Caco-2 (cell line): ENCODE results near the gene PARP1. TPM values are rescaled to one million over a fixed set of nuclear protein-coding genes. Genes with fewer than 3 reads are reported as not detected.

Experiments
- BruUV-seq: library from RNA; stranded (reverse); fragments of 400-500 nt; replicated peaks from 2 replicates; lab custom pipeline; 2021; lab: Mats Ljungman, UMichigan
- CTCF ChIA-PET: fragments of 300-600 bp; sonication (Branson Sonifier 250); formaldehyde crosslinking; loops from one replicate; lab custom pipeline; 2022; ENCODE audit warnings: antibody characterized with exemption; lab: Charles Lee
- POLR2A ChIA-PET: fragments of 300-600 bp; sonication (Branson Sonifier 250); formaldehyde crosslinking; loops from one replicate; lab custom pipeline; 2022; ENCODE audit warnings: antibody characterized with exemption; lab: Charles Lee
- DNase-seq, 2 experiments: peaks; one replicate each; pipeline versions ENCODE4 v3.0.0 to v3.0.0-alpha.2; 2020 to 2022
- H3K27me3 ChIP-seq: replicated peaks from 2 replicates; pipeline ENCODE4 v1.6.0; 2011; ENCODE audit warnings: low read length; ENCODE audit not compliant: control insufficient read depth, insufficient read depth
- H3K36me3 ChIP-seq: 2 replicates; pipeline ENCODE4 v1.5.1; 2011; ENCODE audit warnings: low read length; ENCODE audit not compliant: control insufficient read depth, insufficient read depth
- H3K4me1 ChIP-seq: fragments of 250-450 bp; sonication (Bioruptor Pico); 2 replicates; pipeline ENCODE4 v1.5.1; 2020; ENCODE audit warnings: mild to moderate bottlenecking
- H3K4me3 ChIP-seq: 2 replicates; pipeline ENCODE4 v1.5.1; 2011; ENCODE audit warnings: low read depth, mild to moderate bottlenecking, control low read depth, low read length
- H3K9me3 ChIP-seq: fragments of 250-450 bp; sonication (Bioruptor Pico); 2 replicates; pipeline ENCODE4 v1.5.1; 2020; ENCODE audit warnings: mild to moderate bottlenecking, moderate library complexity
- H3K27ac Mint-ChIP-seq: one replicate; pipeline ENCODE4 v1.8.0; 2022; ENCODE audit warnings: mixed read lengths; ENCODE audit not compliant: unreplicated experiment
- H3K27me3 Mint-ChIP-seq: one replicate; pipeline ENCODE4 v1.8.0; 2022; ENCODE audit warnings: mixed read lengths; ENCODE audit not compliant: insufficient read depth, unreplicated experiment
- H3K36me3 Mint-ChIP-seq: one replicate; pipeline ENCODE4 v1.8.0; 2022; ENCODE audit warnings: mild to moderate bottlenecking, mixed read lengths; ENCODE audit not compliant: insufficient read depth, unreplicated experiment
- H3K4me1 Mint-ChIP-seq: one replicate; pipeline ENCODE4 v1.8.0; 2022; ENCODE audit warnings: low read depth, mixed read lengths; ENCODE audit not compliant: unreplicated experiment
- H3K4me3 Mint-ChIP-seq: one replicate; pipeline ENCODE4 v1.8.0; 2022; ENCODE audit warnings: mild to moderate bottlenecking, moderate library complexity, mixed read lengths; ENCODE audit not compliant: unreplicated experiment
- H3K9me3 Mint-ChIP-seq: one replicate; pipeline ENCODE4 v1.8.0; 2022; ENCODE audit warnings: mixed read lengths; ENCODE audit not compliant: unreplicated experiment
- CTCF ChIP-seq, 2 experiments: fragments of 200-600 bp in 1 of 2; IDR thresholded peaks; 1 replicate in 1 of 2; 2 replicates in 1 of 2; pipeline versions ENCODE4 v1.5.1 to v1.8.0; 2011 to 2022; ENCODE audit warnings: antibody characterized with exemption in 1 of 2, control low read depth in 1 of 2, inconsistent platforms in 1 of 2, low read depth in 1 of 2, low read length in 1 of 2, mild to moderate bottlenecking in 1 of 2, moderate library complexity in 1 of 2; ENCODE audit not compliant: insufficient read depth in 1 of 2, severe bottlenecking in 1 of 2, unreplicated experiment in 1 of 2
- intact Hi-C: fragments of 100-400 bp; cut with micrococcal nuclease; formaldehyde crosslinking; loops from one replicate; pipeline ENCODE4 v1.10.0; 2022; ENCODE audit not compliant: unreplicated experiment
- total RNA-seq: library from RNA; stranded (reverse); gene quantifications from 2 replicates; pipeline ENCODE4 v1.2.3, GENCODE V29; 2022

PARP1 gene
- total RNA-seq, 1 experiment from 2014 or later, result 136 TPM

DNA sequence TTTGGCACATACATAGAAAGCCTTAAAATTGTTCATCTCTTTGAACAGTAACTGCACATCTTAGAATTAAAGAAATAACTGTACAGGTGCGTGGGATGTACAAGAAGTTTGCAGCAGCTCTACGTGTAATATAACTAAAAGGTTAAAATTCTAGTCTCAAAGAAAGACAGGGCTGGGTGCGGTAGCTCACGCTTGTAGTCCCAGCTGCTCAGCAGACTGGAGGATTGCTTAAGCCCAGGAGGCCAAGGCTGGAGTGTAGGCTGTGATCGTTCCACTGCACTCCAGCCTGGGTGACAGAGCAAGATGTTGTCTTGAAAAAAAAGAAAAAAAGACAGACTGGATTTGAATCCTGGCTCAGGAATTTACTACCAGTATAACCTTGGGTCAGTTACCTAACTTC, 13.4 kb downstream of the PARP1 start:
- Histone ChIP-seq H3K4me1 (no peaks in the 10 kb centered on the region), H3K36me3 (peaks cover 2% of the 10 kb centered on the region), H3K4me3 (no peak overlapping the region), H3K9me3 (no peaks in the 10 kb centered on the region), H3K27me3 (no peaks in the 10 kb centered on the region)
- BruUV-seq, result no TSS peak
- Mint-ChIP-seq H3K9me3 (no peaks in the 10 kb centered on the region), H3K27me3 (no peaks in the 10 kb centered on the region), H3K4me1 (no peaks in the 10 kb centered on the region), H3K4me3 (no peak overlapping the region), H3K36me3 (peaks cover 59% of the 10 kb centered on the region), H3K27ac (no peak overlapping the region)
- POLR2A ChIA-PET, result no interaction called here
- CTCF ChIA-PET, result no interaction called here
- intact Hi-C loops, result no loop called here
- no peak for DNase-seq
- TF ChIP-seq CTCF (IDR thresholded peaks at IDR 0.05; ENCODE audit: insufficient read depth in 1 of 2, low read depth in 1 of 2, low read length in 1 of 2, severe bottlenecking in 1 of 2, unreplicated experiment in 1 of 2), result no peak

DNA sequence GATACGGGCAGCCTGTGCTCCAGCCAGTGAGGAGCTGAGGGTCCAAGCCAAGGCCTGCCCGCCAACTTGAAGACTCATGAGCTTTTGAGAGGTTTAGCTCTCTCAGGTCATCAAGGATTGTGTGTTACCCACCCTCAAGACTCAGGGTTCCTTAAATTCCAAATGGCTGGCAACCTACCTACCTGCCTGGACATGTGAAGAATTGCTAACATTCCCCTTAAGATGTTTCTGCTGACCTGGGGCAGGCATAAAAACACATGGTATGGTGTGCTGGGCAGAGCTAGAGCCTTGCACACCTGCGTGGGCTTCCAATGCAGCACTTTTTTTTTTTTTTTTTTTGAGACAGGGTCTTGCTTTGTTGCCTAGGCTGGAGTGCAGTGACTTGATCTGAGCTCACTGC, 17.2 kb downstream of the PARP1 start:
- H3K27me3 Mint-ChIP-seq, result no peaks in the 10 kb centered on the region
- H3K9me3 Mint-ChIP-seq, result no peaks in the 10 kb centered on the region
- H3K36me3 Mint-ChIP-seq, result peaks cover 44% of the 10 kb centered on the region
- no peak overlapping the region for H3K4me3 Mint-ChIP-seq
- BruUV-seq, result no TSS peak
- Histone ChIP-seq H3K27me3 (no peaks in the 10 kb centered on the region), H3K4me1 (no peaks in the 10 kb centered on the region), H3K36me3 (peaks cover 2% of the 10 kb centered on the region), H3K9me3 (no peaks in the 10 kb centered on the region), H3K4me3 (no peak overlapping the region)
- TF ChIP-seq CTCF (IDR thresholded peaks at IDR 0.05; ENCODE audit: insufficient read depth in 1 of 2, low read depth in 1 of 2, low read length in 1 of 2, severe bottlenecking in 1 of 2, unreplicated experiment in 1 of 2), result no peak
- intact Hi-C loops, result no loop called here
- ChIA-PET POLR2A (no interaction called here), CTCF (interaction anchor here (0.6 kb wide), 1 partner anchor 11 kb away, joined by 3 read pairs; no protein-coding TSS in a partner anchor)
- DNase-seq, result no peak
- H3K4me1 Mint-ChIP-seq, result no peaks in the 10 kb centered on the region
- H3K27ac Mint-ChIP-seq, result no peak overlapping the region

DNA sequence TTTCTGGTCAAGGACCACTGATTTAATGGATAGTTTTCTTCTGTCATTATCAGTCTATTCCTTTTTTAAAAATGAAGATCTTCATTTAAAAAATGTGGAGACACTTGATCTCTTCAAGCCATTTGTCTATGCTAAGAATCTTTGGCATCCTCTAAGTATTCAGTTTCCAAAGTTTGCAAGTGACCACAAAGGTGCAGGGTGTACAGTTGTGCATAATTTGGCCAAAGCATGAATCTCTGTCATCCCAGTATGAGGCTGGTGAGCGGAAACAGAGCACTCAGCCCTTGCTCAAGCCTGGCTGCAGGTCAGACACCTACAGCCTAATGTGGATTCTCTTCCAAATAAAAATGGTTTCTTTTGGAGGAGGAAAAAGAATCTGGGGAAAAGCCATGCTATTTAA, 19.8 kb downstream of the PARP1 start:
- H3K36me3 ChIP-seq, result 0 out of 2 replicates have a peak, but pooled peaks cover 2% of the 10 kb centered on the region
- intact Hi-C loops, result no loop called here
- H3K4me3 ChIP-seq, result no peak overlapping the region
- ChIA-PET CTCF (no interaction called here), POLR2A (no interaction called here)
- Mint-ChIP-seq H3K27me3 (no peaks in the 10 kb centered on the region), H3K4me3 (no peak overlapping the region), H3K4me1 (no peaks in the 10 kb centered on the region), H3K36me3 (peaks cover 42% of the 10 kb centered on the region), H3K9me3 (no peaks in the 10 kb centered on the region), H3K27ac (no peak overlapping the region)
- no TSS peak for BruUV-seq
- no peaks in the 10 kb centered on the region for H3K27me3 ChIP-seq
- H3K9me3 ChIP-seq, result no peaks in the 10 kb centered on the region
- TF ChIP-seq CTCF (IDR thresholded peaks at IDR 0.05; ENCODE audit: insufficient read depth in 1 of 2, low read depth in 1 of 2, low read length in 1 of 2, severe bottlenecking in 1 of 2, unreplicated experiment in 1 of 2), result no peak
- H3K4me1 ChIP-seq, result no peaks in the 10 kb centered on the region
- no peak for DNase-seq
